Measurements from ENCODE around the gene ZNF106.
A peak's percentile ranks its signal among the peaks of the same experiment; 100 is the strongest.

Gene ZNF106

GRCh38 chr15:42490671-42491538 lies at the start of gene ZNF106:
Gene ZNF106 (minus strand): TSS chr15:42491141. CDS start chr15:42472289, 18,852 bp downstream.
- DNase-seq (ENCODE audit: low read depth) = peak; percentile 94

GRCh38 chr15:42533246-42533645 lies 42.3 kb upstream of the ZNF106 start:
- no peak for DNase-seq (ENCODE audit: low read depth)

GRCh38 chr15:42528970-42529369 lies 38.0 kb upstream of the ZNF106 start:
- no peak for DNase-seq (ENCODE audit: low read depth)

GRCh38 chr15:42523331-42523730 lies 32.4 kb upstream of the ZNF106 start:
- no peak for DNase-seq (ENCODE audit: low read depth)

- peak; percentile 69 for DNase-seq (ENCODE audit: low read depth)
These were observed 20.1 kb upstream of the ZNF106 start for GRCh38 chr15:42511007-42511391.

- DNase-seq (ENCODE audit: low read depth) = no peak
These were observed 19.5 kb upstream of the ZNF106 start for GRCh38 chr15:42510258-42511006.

GRCh38 chr15:42508263-42508690 lies 17.3 kb upstream of the ZNF106 start:
- peak; percentile 21 for DNase-seq (ENCODE audit: low read depth)

- DNase-seq (ENCODE audit: low read depth) = no peak
These were observed 16.6 kb upstream of the ZNF106 start for GRCh38 chr15:42507514-42507913.

- no peak for DNase-seq (ENCODE audit: low read depth)
These were observed 13.7 kb upstream of the ZNF106 start for GRCh38 chr15:42504631-42505030.

- DNase-seq (ENCODE audit: low read depth) = no peak
These were observed 12.9 kb upstream of the ZNF106 start for GRCh38 chr15:42503825-42504224.

- no peak for DNase-seq (ENCODE audit: low read depth)
These were observed 11.5 kb upstream of the ZNF106 start for GRCh38 chr15:42502477-42502876.

- no peak for DNase-seq (ENCODE audit: low read depth)
These were observed 9.1 kb upstream of the ZNF106 start for GRCh38 chr15:42499858-42500609.

- DNase-seq (ENCODE audit: low read depth) = no peak
These were observed 7.5 kb upstream of the ZNF106 start for GRCh38 chr15:42498212-42499068.

GRCh38 chr15:42495361-42496212 lies 4.6 kb upstream of the ZNF106 start, which contains the start of gene SNAP23:
Gene SNAP23 (plus strand): TSS chr15:42495634. CDS start chr15:42511847, 16,213 bp downstream.
- peak; percentile 94 for DNase-seq (ENCODE audit: low read depth)

- peak; percentile 84 for DNase-seq (ENCODE audit: low read depth)
These were observed 4.0 kb upstream of the ZNF106 start for GRCh38 chr15:42494998-42495360.

- DNase-seq (ENCODE audit: low read depth) = no peak
These were observed 2.7 kb upstream of the ZNF106 start for GRCh38 chr15:42493679-42494078.

- DNase-seq (ENCODE audit: low read depth) = peak; percentile 86
These were observed 741 bp upstream of the ZNF106 start for GRCh38 chr15:42491539-42492225.

GRCh38 chr15:42490291-42490670 lies 660 bp downstream of the ZNF106 start:
- DNase-seq (ENCODE audit: low read depth) = peak; percentile 26

GRCh38 chr15:42483677-42484076 lies 7.3 kb downstream of the ZNF106 start:
- no peak for DNase-seq (ENCODE audit: low read depth)

- no peak for DNase-seq (ENCODE audit: low read depth)
These were observed 8.2 kb downstream of the ZNF106 start for GRCh38 chr15:42482701-42483100.

All from ELR (cell line).